ENCODE results near the gene SFMBT2. TPM values are rescaled to one million over a fixed set of nuclear protein-coding genes. Genes with fewer than 3 reads are reported as not detected.

SFMBT2 gene
- total and polyA plus RNA-seq, 2 of the 4 experiments (the other 2 are of a cell fraction): 0.70 to 1.3 TPM

GRCh38 chr10:7410301-7410861 lies 453 bp downstream of the SFMBT2 start:
- Histone ChIP-seq H2BK5ac (ENCODE audit: low read depth, low read length, poor library complexity, severe bottlenecking) (no peak overlapping the region), H2BK20ac (ENCODE audit: low read depth, low read length) (no peak overlapping the region), H3K9me1 (ENCODE audit: insufficient read depth, low read length) (no peaks in the 10 kb centered on the region), H2BK15ac (ENCODE audit: low read depth, low read length) (no peak overlapping the region), H2BK120ac (ENCODE audit: low read depth, low read length) (no peak overlapping the region), H3K23ac (ENCODE audit: low read depth, low read length) (no peak overlapping the region), H3K4me1 (ENCODE audit: control insufficient read depth, insufficient read depth, low read length) (no peaks in the 10 kb centered on the region), H3K9ac (ENCODE audit: low read depth, low read length) (peak overlapping the region; percentile 53; the same call in 1 of the 2 replicates), H3K14ac (replicated peaks; ENCODE audit: low read depth, low read length) (no peak overlapping the region), H4K8ac (ENCODE audit: low read depth in 2 of 2, low read length in 2 of 2) (no peak overlapping the region), H3K36me3 (ENCODE audit: control insufficient read depth, insufficient read depth, low read length) (no peaks in the 10 kb centered on the region), H2AK5ac (ENCODE audit: low read depth, low read length) (no peak overlapping the region), H2AFZ (replicated peaks; ENCODE audit: low read length, poor library complexity) (peak overlapping the region; percentile 90), H3K56ac (ENCODE audit: extremely low read depth, insufficient read depth, low read length) (no peak overlapping the region), H3K27me3 (ENCODE audit: control insufficient read depth, insufficient read depth, low read length) (peaks cover 35% of the 10 kb centered on the region), H4K91ac (ENCODE audit: insufficient read depth, low read depth, low read length) (no peak overlapping the region), H3K9me3 (ENCODE audit: control insufficient read depth, insufficient read depth, low read length) (no peaks in the 10 kb centered on the region; the same call in 1 of the 2 replicates), H3K79me1 (ENCODE audit: low read depth in 1 of 2, low read length in 2 of 2) (no peaks in the 10 kb centered on the region), H3K4me3 (ENCODE audit: insufficient read depth, low read depth, low read length) (peak overlapping the region; percentile 56), H2AK9ac (replicated peaks; ENCODE audit: low read depth, low read length, poor library complexity) (no peak overlapping the region), H4K5ac (ENCODE audit: low read depth, low read length) (no peak overlapping the region), H3K4ac (ENCODE audit: low read depth, low read length) (no peak overlapping the region), H3K18ac (ENCODE audit: low read depth, low read length) (no peak overlapping the region), H3K27ac (ENCODE audit: insufficient read depth, low read length) (no peak overlapping the region; the same call in 1 of the 2 replicates), H3K4me2 (ENCODE audit: low read depth, low read length) (peak overlapping the region; percentile 79), H4K20me1 (ENCODE audit: insufficient read depth, low read length) (no peaks in the 10 kb centered on the region)
- 2% methylated on average over 11 of the region's 43 CpGs; no CpG with 5 or more reads in 1 of the 2 experiments for WGBS, 2 experiments (ENCODE audit: extremely low coverage in 2 of 2, insufficient read length in 1 of 2)
- ATAC-seq (ENCODE audit: low read depth): peak; percentile 18
- TF ChIP-seq MAFK (IDR thresholded peaks at IDR 0.05; ENCODE audit: low read depth, low read length) (no peak), USF2 (IDR thresholded peaks at IDR 0.05; ENCODE audit: low read depth, low read length) (no peak), SMC3 (IDR thresholded peaks at IDR 0.05; ENCODE audit: low read depth, low read length) (no peak), MXI1 (IDR thresholded peaks at IDR 0.05; ENCODE audit: borderline replicate concordance, low read depth, low read length) (no peak), CTCF (conservative IDR thresholded peaks at IDR 0.05; ENCODE audit: low read depth, low read length) (no peak), CEBPB (IDR thresholded peaks at IDR 0.05; ENCODE audit: low read depth, low read length) (no peak), CHD1 (IDR thresholded peaks at IDR 0.05; ENCODE audit: low read depth, low read length) (no peak), MAZ (IDR thresholded peaks at IDR 0.05; ENCODE audit: borderline replicate concordance, low read depth, low read length) (no peak), RFX5 (IDR thresholded peaks at IDR 0.05; ENCODE audit: low read depth, low read length) (no peak), RCOR1 (IDR thresholded peaks at IDR 0.05; ENCODE audit: insufficient replicate concordance, low read length) (no peak)
- TF ChIP-seq, protein P1, sequence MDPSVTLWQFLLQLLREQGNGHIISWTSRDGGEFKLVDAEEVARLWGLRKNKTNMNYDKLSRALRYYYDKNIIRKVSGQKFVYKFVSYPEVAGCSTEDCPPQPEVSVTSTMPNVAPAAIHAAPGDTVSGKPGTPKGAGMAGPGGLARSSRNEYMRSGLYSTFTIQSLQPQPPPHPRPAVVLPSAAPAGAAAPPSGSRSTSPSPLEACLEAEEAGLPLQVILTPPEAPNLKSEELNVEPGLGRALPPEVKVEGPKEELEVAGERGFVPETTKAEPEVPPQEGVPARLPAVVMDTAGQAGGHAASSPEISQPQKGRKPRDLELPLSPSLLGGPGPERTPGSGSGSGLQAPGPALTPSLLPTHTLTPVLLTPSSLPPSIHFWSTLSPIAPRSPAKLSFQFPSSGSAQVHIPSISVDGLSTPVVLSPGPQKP (IDR thresholded peaks at IDR 0.05; ENCODE audit: borderline replicate concordance, low read depth, low read length): no peak
- intact Hi-C loops (cut with micrococcal nuclease) (loop anchor here (1.0 kb wide), 1 partner anchor 150 kb away; no protein-coding TSS in a partner anchor), in situ Hi-C loops (cut with MboI; ENCODE audit: low sequenced_read_pairs) (loop anchor here (10.0 kb wide), 2 partner anchors 626 to 996 kb away; no protein-coding TSS in a partner anchor), dilution Hi-C loops (cut with HindIII; ENCODE audit: low sequenced_read_pairs, unreplicated experiment) (loop anchor here (25.0 kb wide), 1 partner anchor 723 kb away; no protein-coding TSS in a partner anchor)
- CTCF ChIA-PET: interaction anchor here (0.6 to 0.7 kb wide), 3 partner anchors 291 to 508 kb away, joined by 3 to 4 read pairs (median 3); no protein-coding TSS in a partner anchor
- POLR2A ChIA-PET (ENCODE audit: unreplicated experiment): interaction anchor here (0.6 to 1.1 kb wide), 3 partner anchors 12 to 203 kb away, joined by 4 to 11 read pairs (median 4); no protein-coding TSS in a partner anchor
- DNase-seq: peak; percentile 10
- BruUV-seq (replicated peaks): no TSS peak

All from IMR-90 (cell line).